Lower leg skin (tissue), 4 donors: ENCODE data around the gene PKD2. TPM values are rescaled to one million over a fixed set of nuclear protein-coding genes. Genes with fewer than 3 reads are reported as not detected.
A peak's percentile ranks its signal among the peaks of the same experiment; 100 is the strongest.

Source experiments
- DNase-seq, 2 donors: peaks; one replicate each; pipeline ENCODE4 v3.0.0-alpha.2; 2019; ENCODE audit warnings: low spot score in 2 of 2
- H3K4me3 ChIP-seq: fragments of 200-600 bp; sonication (generic); 2 replicates; pipeline ENCODE4 v1.5.1; 2017; ENCODE audit warnings: mild to moderate bottlenecking, low read depth; ENCODE audit not compliant: poor library complexity, severe bottlenecking
- CTCF ChIP-seq, 3 donors: fragments of 450-650 bp; IDR thresholded peaks; one replicate each; pipeline ENCODE4 v1.5.1; 2016; ENCODE audit warnings: antibody characterized with exemption in 3 of 3, mild to moderate bottlenecking in 3 of 3, moderate library complexity in 2 of 3
- POLR2A ChIP-seq, 2 donors: fragments of 450-650 bp; IDR thresholded peaks; one replicate each; pipeline ENCODE4 v1.6.1; 2016 to 2017; ENCODE audit warnings: antibody characterized with exemption in 2 of 2, mild to moderate bottlenecking in 1 of 2, moderate library complexity in 1 of 2
- WGBS, 2 donors: methylation state at CpG; one replicate each; pipeline ENCODE4 v1.1.5; 2018; 5-methylcytosine and 5-hydroxymethylcytosine counted together
- intact Hi-C: fragments of 100-400 bp; cut with DNase I; formaldehyde crosslinking; loops from one replicate; pipeline ENCODE4 v1.15.0; 2023; ENCODE audit warnings: low total_unique reads
- total RNA-seq, 4 donors: library from RNA; depleted of rRNA; stranded (reverse); fragments of >200 nt; gene quantifications; one replicate each; pipeline ENCODE4 v1.1.0, GENCODE V29; 2016

The PKD2 gene
- total RNA-seq, result 10 to 100 TPM; 17.3 to 25.4 (median 21.7) TPM

DNA sequence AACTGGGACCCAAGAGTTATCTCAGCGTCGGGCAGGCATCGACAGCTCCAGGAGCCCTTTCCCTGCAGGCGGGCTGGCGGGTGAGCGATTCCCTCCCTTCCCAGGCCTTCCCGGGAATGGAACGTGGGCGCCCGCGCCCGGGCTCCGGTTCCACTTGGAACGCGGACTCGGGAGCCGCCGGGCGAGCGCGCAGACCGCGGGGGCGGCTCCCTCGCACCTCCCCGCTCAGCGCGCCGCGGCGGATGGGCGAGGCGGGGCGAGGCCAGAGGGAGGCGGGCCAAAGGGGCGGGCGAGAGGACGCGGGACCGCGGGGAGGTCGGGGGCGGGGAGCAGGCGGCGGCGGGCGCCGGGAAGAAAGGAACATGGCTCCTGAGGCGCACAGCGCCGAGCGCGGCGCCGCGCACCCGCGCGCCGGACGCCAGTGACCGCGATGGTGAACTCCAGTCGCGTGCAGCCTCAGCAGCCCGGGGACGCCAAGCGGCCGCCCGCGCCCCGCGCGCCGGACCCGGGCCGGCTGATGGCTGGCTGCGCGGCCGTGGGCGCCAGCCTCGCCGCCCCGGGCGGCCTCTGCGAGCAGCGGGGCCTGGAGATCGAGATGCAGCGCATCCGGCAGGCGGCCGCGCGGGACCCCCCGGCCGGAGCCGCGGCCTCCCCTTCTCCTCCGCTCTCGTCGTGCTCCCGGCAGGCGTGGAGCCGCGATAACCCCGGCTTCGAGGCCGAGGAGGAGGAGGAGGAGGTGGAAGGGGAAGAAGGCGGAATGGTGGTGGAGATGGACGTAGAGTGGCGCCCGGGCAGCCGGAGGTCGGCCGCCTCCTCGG, at the start of gene PKD2:
PKD2 (plus strand) TSS at position 332 of the 818 bp plus-strand sequence; CDS start at position 431, 99 bp downstream.
- peak within 1 kb of the TSS; percentile 79 for H3K4me3 ChIP-seq
- DNase-seq, result peak; percentile 81 to 97
- no peak for TF ChIP-seq CTCF (IDR thresholded peaks at IDR 0.05)
- TF ChIP-seq POLR2A (IDR thresholded peaks at IDR 0.05), result peak in 1 of 2 donors; percentile 24
- WGBS, 2 donors, result 0% methylated on average over 41 to 62 of the region's 116 CpGs
- intact Hi-C loops, result no loop called here

- DNase-seq, result no peak
- WGBS, 2 donors, result 56 to 58% methylated on average over 1 of the region's 1 CpG
- intact Hi-C loops, result no loop called here
- H3K4me3 ChIP-seq, result no peak overlapping the region
- TF ChIP-seq POLR2A (IDR thresholded peaks at IDR 0.05) (no peak), CTCF (IDR thresholded peaks at IDR 0.05) (no peak)
These were observed 45.4 kb upstream of the PKD2 start for GRCh38 chr4:87961993-87962392.

GRCh38 chr4:87962398-87963146, 44.9 kb upstream of the PKD2 start:
- no peak for DNase-seq
- intact Hi-C loops, result no loop called here
- TF ChIP-seq CTCF (IDR thresholded peaks at IDR 0.05) (no peak), POLR2A (IDR thresholded peaks at IDR 0.05) (no peak)
- WGBS, 2 donors, result 78 to 79% methylated on average over 5 of the region's 5 CpGs
- H3K4me3 ChIP-seq, result no peak overlapping the region

DNA sequence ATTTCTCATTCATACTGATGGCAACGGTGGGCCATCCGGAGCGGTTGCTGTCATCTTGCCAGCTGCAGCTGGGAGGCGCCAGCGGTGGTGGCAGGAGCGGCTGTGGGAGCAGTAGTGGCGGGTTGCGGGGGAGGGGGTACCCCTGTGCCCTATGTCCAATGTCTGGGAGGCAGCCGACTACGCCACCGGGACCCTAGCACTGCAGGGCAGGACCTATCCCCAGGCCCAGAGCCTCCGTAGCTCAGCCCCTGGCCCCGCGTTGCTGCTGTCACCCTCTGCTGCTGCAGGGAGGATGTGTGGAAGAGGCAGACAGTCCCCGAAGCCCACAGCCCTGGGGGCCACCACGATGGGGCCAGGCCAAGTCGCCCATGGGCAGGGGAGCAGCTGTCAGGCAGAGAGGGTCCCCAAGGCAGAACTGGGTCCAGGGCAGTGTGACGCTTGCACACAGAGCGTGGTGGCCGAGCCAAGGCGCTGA, 41.9 kb upstream of the PKD2 start:
- WGBS, 2 donors, result 86 to 91% methylated on average over 8 to 15 of the region's 21 CpGs
- H3K4me3 ChIP-seq, result no peak overlapping the region
- intact Hi-C loops, result no loop called here
- no peak for TF ChIP-seq CTCF (IDR thresholded peaks at IDR 0.05)
- no peak for TF ChIP-seq POLR2A (IDR thresholded peaks at IDR 0.05)
- DNase-seq, result no peak

- 98% methylated on average over 8 of the region's 9 CpGs for WGBS, 2 donors
These were observed 41.3 kb upstream of the PKD2 start for GRCh38 chr4:87966095-87966496.

More at GRCh38 chr4:87966095-87966496, 41.3 kb upstream of the PKD2 start:
- H3K4me3 ChIP-seq, result no peak overlapping the region
- intact Hi-C loops, result no loop called here
- no peak for TF ChIP-seq CTCF (IDR thresholded peaks at IDR 0.05)
- TF ChIP-seq POLR2A (IDR thresholded peaks at IDR 0.05), result no peak
- no peak for DNase-seq
